GM19324 (cell line): Measurements from ENCODE around the gene OLFML2B.

Source experiments
- ATAC-seq: cut with Tn5 transposase; IDR thresholded peaks from one replicate; pipeline ENCODE4 v1.9.1; 2021; ENCODE audit warnings: mild to moderate bottlenecking, moderate library complexity; ENCODE audit not compliant: unreplicated experiment, low FRiP score

OLFML2B gene

GRCh38 chr1:162008799-162009198 is 14.9 kb downstream of the OLFML2B start:
- ATAC-seq, result no peak

- no peak for ATAC-seq
Measured at GRCh38 chr1:162007466-162007865, 16.2 kb downstream of the OLFML2B start.

GRCh38 chr1:162006081-162006480 is 17.6 kb downstream of the OLFML2B start:
- no peak for ATAC-seq

GRCh38 chr1:162004441-162004950 is 19.2 kb downstream of the OLFML2B start:
- no peak for ATAC-seq

- no peak for ATAC-seq
Measured at GRCh38 chr1:162003830-162004215, 19.8 kb downstream of the OLFML2B start.

- no peak for ATAC-seq
Measured at GRCh38 chr1:162003061-162003829, 20.4 kb downstream of the OLFML2B start.

- no peak for ATAC-seq
Measured at GRCh38 chr1:162000053-162000420, 23.6 kb downstream of the OLFML2B start.

GRCh38 chr1:161999301-162000052 is 24.2 kb downstream of the OLFML2B start:
- ATAC-seq, result no peak

- no peak for ATAC-seq
Measured at GRCh38 chr1:161998811-161999210, 24.9 kb downstream of the OLFML2B start.

- no peak for ATAC-seq
Measured at GRCh38 chr1:161997152-161997551, 26.5 kb downstream of the OLFML2B start.

- no peak for ATAC-seq
Measured at GRCh38 chr1:161994175-161994668, 29.4 kb downstream of the OLFML2B start.

- ATAC-seq, result no peak
Measured at GRCh38 chr1:161993576-161993975, 30.1 kb downstream of the OLFML2B start.

GRCh38 chr1:161989786-161990185 is 33.9 kb downstream of the OLFML2B start:
- ATAC-seq, result no peak

GRCh38 chr1:161989108-161989507 is 34.6 kb downstream of the OLFML2B start:
- no peak for ATAC-seq

GRCh38 chr1:161988413-161988812 is 35.3 kb downstream of the OLFML2B start:
- no peak for ATAC-seq

- no peak for ATAC-seq
Measured at GRCh38 chr1:161987872-161988271, 35.8 kb downstream of the OLFML2B start.

- ATAC-seq, result no peak
Measured at GRCh38 chr1:161987303-161987702, 36.4 kb downstream of the OLFML2B start.

GRCh38 chr1:161986328-161986727 is 37.3 kb downstream of the OLFML2B start:
- no peak for ATAC-seq

- no peak for ATAC-seq
Measured at GRCh38 chr1:161985301-161985822, 38.3 kb downstream of the OLFML2B start.

- ATAC-seq, result no peak
Measured at GRCh38 chr1:161983725-161984124, 39.9 kb downstream of the OLFML2B start.

- ATAC-seq, result no peak
Measured at GRCh38 chr1:161982917-161983316, 40.8 kb downstream of the OLFML2B start.
